ENCODE data around the gene LDB1. TPM values are rescaled to one million over a fixed set of nuclear protein-coding genes. Genes with fewer than 3 reads are reported as not detected.

Gene LDB1
- total RNA-seq, 1 experiment from 2014 or later = 63.9 TPM

DNA sequence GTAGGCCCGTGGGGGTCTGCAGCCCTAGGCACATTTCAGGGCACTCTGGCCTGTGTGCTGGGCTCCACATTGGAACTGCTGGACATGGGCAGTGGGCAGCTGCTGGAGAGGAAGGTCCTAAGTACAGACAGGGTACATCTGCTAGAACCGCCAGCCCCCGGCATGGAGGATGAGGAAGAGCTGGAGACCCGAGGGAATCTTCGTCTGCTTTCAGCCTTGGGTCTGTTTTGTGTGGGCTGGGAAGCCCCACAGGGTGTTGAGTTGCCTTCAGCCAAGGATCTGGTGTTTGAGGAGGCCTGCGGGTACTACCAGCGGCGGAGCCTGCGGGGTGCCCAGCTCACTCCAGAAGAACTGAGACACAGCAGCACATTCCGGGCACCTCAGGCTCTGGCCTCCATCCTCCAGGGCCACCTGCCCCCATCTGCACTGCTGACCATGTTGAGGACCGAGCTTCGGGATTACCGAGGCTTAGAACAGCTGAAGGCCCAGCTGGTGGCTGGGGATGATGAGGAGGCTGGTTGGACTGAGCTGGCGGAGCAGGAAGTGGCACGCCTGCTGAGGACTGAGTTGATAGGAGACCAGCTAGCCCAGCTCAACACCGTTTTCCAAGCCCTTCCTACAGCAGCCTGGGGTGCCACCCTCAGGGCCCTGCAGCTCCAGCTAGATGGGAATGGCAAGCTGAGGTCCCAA lies 53.6 kb downstream of the LDB1 start:
- peak overlapping the region; percentile 88 for H3K4me2 ChIP-seq (ENCODE audit: low read length)
- TSS peak; percentile 67 for BruUV-seq (replicated peaks)
- H3K9ac ChIP-seq (ENCODE audit: low read length) = peak overlapping the region; percentile 94

More for the DNA sequence above, 53.6 kb downstream of the LDB1 start:
- ChIA-PET CTCF (interaction anchor here (1.0 to 2.9 kb wide), 4 partner anchors 10 to 464 kb away, joined by 3 to 14 read pairs (median 3); partner anchors contain the start of gene ARMH3), POLR2A (interaction anchor here (0.6 to 2.4 kb wide), 3 partner anchors 8 to 227 kb away, joined by 3 to 10 read pairs (median 4); no protein-coding TSS in a partner anchor), RAD21 (ENCODE audit: low non-redundant PET in 1 of 2, low total read pairs in 2 of 2, uncharacterized antibody in 2 of 2, unreplicated experiment in 2 of 2) (no interaction called here)
- Histone ChIP-seq H3K4me1 (ENCODE audit: control insufficient read depth in 1 of 2, insufficient read depth in 2 of 2, low read length in 2 of 2) (peaks cover 12 to 22% of the 10 kb centered on the region in 2 experiments), H4K20me1 (ENCODE audit: insufficient read depth) (no peaks in the 10 kb centered on the region), H3K9me3 (ENCODE audit: control insufficient read depth in 1 of 2, insufficient read depth in 1 of 2, low read depth in 1 of 2, low read length in 2 of 2) (no peaks in the 10 kb centered on the region), H3K4me3 (replicated peaks in 1 of 2; ENCODE audit: low read depth in 1 of 2, low read length in 2 of 2) (peak overlapping the region; percentile 77 to 89), H3K27me3 (ENCODE audit: insufficient read depth, low read length) (no peaks in the 10 kb centered on the region), H3K27ac (ENCODE audit: low read depth, low read length) (peak overlapping the region; percentile 94), H3K9me2 (ENCODE audit: insufficient read depth) (no peaks in the 10 kb centered on the region), H3K36me3 (ENCODE audit: control insufficient read depth in 1 of 2, insufficient read depth in 2 of 2, low read length in 2 of 2) (0 out of 4 replicates have a peak, but pooled peaks cover 0 to 2% of the 10 kb centered on the region in 2 experiments), H3K79me2 (ENCODE audit: insufficient read depth, low read length) (peaks cover 31% of the 10 kb centered on the region), H2AFZ (ENCODE audit: low read depth, low read length, poor library complexity, severe bottlenecking) (no peak overlapping the region)
- no peak for DNase-seq (ENCODE audit: low read depth, low spot score)
- TF ChIP-seq ZNF274 (IDR thresholded peaks at IDR 0.05; ENCODE audit: low read depth, low read length) (no peak), FOSL1 (IDR thresholded peaks at IDR 0.05; ENCODE audit: low read depth) (no peak), JUND (IDR thresholded peaks at IDR 0.05) (no peak), SP1 (IDR thresholded peaks at IDR 0.05; ENCODE audit: low read depth) (no peak)
- TF ChIP-seq, protein P1, sequence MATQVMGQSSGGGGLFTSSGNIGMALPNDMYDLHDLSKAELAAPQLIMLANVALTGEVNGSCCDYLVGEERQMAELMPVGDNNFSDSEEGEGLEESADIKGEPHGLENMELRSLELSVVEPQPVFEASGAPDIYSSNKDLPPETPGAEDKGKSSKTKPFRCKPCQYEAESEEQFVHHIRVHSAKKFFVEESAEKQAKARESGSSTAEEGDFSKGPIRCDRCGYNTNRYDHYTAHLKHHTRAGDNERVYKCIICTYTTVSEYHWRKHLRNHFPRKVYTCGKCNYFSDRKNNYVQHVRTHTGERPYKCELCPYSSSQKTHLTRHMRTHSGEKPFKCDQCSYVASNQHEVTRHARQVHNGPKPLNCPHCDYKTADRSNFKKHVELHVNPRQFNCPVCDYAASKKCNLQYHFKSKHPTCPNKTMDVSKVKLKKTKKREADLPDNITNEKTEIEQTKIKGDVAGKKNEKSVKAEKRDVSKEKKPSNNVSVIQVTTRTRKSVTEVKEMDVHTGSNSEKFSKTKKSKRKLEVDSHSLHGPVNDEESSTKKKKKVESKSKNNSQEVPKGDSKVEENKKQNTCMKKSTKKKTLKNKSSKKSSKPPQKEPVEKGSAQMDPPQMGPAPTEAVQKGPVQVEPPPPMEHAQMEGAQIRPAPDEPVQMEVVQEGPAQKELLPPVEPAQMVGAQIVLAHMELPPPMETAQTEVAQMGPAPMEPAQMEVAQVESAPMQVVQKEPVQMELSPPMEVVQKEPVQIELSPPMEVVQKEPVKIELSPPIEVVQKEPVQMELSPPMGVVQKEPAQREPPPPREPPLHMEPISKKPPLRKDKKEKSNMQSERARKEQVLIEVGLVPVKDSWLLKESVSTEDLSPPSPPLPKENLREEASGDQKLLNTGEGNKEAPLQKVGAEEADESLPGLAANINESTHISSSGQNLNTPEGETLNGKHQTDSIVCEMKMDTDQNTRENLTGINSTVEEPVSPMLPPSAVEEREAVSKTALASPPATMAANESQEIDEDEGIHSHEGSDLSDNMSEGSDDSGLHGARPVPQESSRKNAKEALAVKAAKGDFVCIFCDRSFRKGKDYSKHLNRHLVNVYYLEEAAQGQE (IDR thresholded peaks at IDR 0.05; ENCODE audit: low read depth) = no peak
- TF ChIP-seq, protein P2, sequence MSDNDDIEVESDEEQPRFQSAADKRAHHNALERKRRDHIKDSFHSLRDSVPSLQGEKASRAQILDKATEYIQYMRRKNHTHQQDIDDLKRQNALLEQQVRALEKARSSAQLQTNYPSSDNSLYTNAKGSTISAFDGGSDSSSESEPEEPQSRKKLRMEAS (IDR thresholded peaks at IDR 0.05) = no peak
- no peak for ATAC-seq
- intact Hi-C loops (cut with micrococcal nuclease) = no loop called here

Data from HCT116 (cell line).